Measurements from ENCODE around the gene PLGRKT.

DNA sequence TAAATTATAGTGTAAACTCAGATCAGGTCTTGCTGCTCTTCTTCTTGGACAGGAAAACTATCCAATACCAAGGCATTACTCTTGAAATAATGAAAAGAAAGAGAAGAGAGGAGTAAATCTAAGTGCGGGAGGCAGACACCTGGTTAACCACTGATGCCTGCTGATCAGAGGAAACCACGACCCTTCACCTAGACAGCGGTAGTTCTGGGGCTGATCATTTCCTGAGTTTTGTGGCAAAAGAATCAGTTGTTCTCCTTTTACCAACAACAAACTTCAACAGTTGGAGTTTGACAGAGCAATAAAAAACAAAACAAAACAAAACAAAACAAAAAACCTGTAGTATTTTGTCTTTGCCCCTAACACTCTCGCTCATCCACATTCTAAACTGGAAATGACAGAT lies 101.0 kb downstream of the PLGRKT start:
- no peak for TF ChIP-seq EZH2 (IDR thresholded peaks at IDR 0.05; ENCODE audit: borderline replicate concordance, low read depth, low read length, severe bottlenecking)
- TF ChIP-seq, protein P1, sequence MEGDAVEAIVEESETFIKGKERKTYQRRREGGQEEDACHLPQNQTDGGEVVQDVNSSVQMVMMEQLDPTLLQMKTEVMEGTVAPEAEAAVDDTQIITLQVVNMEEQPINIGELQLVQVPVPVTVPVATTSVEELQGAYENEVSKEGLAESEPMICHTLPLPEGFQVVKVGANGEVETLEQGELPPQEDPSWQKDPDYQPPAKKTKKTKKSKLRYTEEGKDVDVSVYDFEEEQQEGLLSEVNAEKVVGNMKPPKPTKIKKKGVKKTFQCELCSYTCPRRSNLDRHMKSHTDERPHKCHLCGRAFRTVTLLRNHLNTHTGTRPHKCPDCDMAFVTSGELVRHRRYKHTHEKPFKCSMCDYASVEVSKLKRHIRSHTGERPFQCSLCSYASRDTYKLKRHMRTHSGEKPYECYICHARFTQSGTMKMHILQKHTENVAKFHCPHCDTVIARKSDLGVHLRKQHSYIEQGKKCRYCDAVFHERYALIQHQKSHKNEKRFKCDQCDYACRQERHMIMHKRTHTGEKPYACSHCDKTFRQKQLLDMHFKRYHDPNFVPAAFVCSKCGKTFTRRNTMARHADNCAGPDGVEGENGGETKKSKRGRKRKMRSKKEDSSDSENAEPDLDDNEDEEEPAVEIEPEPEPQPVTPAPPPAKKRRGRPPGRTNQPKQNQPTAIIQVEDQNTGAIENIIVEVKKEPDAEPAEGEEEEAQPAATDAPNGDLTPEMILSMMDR (IDR thresholded peaks at IDR 0.05; ENCODE audit: extremely low read depth in 1 of 2, insufficient read depth in 1 of 2, low read depth in 1 of 2, low read length in 2 of 2) = no peak
- TF ChIP-seq POLR2A (IDR thresholded peaks at IDR 0.05; ENCODE audit: low read depth, low read length) = no peak
- TF ChIP-seq POLR2AphosphoS5 (IDR thresholded peaks at IDR 0.05; ENCODE audit: insufficient read depth, low read depth, low read length) = no peak
- no peak for TF ChIP-seq JUN (IDR thresholded peaks at IDR 0.05; ENCODE audit: borderline replicate concordance, insufficient read depth, insufficient read length, low read depth)
- TF ChIP-seq, protein P2, sequence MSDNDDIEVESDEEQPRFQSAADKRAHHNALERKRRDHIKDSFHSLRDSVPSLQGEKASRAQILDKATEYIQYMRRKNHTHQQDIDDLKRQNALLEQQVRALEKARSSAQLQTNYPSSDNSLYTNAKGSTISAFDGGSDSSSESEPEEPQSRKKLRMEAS (IDR thresholded peaks at IDR 0.05; ENCODE audit: insufficient read depth, insufficient read length) = no peak
- no peak for TF ChIP-seq GATA2 (IDR thresholded peaks at IDR 0.05; ENCODE audit: insufficient read depth, insufficient read length, low read depth, low read length)
- no peak for TF ChIP-seq MYC (IDR thresholded peaks at IDR 0.05; ENCODE audit: low read depth, low read length)

Measured in endothelial cell of umbilical vein (primary cell).